Adrenal gland (tissue), 5 donors: ENCODE results near the gene CHD9NB.

ENCODE experiments used
- POLR2A ChIP-seq, 2 donors: fragments of 450-650 bp; IDR thresholded peaks; one replicate each; pipeline ENCODE4 v1.6.1; 2017; ENCODE audit warnings: antibody characterized with exemption in 2 of 2, mild to moderate bottlenecking in 2 of 2, moderate library complexity in 1 of 2
- TF ChIP-seq, protein P1 (sequence below), 6 experiments: fragments of 450-650 bp in 4 of 6; fragments of 200-600 bp in 2 of 6; sonication (generic) in 1 of 6; IDR thresholded peaks; 1 replicate in 5 of 6; 2 replicates in 1 of 6; pipeline versions ENCODE4 v1.5.1 to v1.8.0; 2016 to 2021; ENCODE audit warnings: antibody characterized with exemption in 6 of 6, mild to moderate bottlenecking in 2 of 6, moderate library complexity in 1 of 6
- donor health status: DM: no; HTN: no; CAD: no.

DNA sequence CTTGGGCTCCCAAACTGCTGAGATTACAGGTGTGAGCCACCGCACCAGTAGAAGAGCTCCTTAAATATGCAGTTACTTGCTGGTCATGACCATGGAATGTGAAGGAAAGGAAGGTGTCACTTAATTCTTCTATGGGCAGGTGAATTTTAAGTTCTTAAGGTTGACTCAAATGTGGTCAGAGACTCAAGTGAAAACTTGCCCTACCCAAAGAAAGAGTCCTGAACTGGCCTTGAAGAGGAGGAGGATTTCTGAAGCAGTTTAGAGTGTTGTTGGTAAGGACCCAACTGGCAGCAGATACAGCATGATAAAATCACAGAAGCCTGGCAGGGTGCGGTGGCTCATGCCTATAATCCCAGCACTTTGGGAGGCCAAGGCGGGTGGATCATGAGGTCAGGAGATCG lies 31.4 kb upstream of the CHD9NB start:
- TF ChIP-seq, protein P1, sequence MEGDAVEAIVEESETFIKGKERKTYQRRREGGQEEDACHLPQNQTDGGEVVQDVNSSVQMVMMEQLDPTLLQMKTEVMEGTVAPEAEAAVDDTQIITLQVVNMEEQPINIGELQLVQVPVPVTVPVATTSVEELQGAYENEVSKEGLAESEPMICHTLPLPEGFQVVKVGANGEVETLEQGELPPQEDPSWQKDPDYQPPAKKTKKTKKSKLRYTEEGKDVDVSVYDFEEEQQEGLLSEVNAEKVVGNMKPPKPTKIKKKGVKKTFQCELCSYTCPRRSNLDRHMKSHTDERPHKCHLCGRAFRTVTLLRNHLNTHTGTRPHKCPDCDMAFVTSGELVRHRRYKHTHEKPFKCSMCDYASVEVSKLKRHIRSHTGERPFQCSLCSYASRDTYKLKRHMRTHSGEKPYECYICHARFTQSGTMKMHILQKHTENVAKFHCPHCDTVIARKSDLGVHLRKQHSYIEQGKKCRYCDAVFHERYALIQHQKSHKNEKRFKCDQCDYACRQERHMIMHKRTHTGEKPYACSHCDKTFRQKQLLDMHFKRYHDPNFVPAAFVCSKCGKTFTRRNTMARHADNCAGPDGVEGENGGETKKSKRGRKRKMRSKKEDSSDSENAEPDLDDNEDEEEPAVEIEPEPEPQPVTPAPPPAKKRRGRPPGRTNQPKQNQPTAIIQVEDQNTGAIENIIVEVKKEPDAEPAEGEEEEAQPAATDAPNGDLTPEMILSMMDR (IDR thresholded peaks at IDR 0.05): no peak
- TF ChIP-seq POLR2A (IDR thresholded peaks at IDR 0.05): no peak
